HEK293T (cell line): ENCODE results near the gene TRPC4AP.

Source experiments
- LEF1 ChIP-seq: fragments of 450-650 bp; IDR thresholded peaks from 2 replicates; pipeline ENCODE4 v1.6.1; 2017; ENCODE audit warnings: mild to moderate bottlenecking, borderline replicate concordance
- NFRKB ChIP-seq: fragments of 450-650 bp; IDR thresholded peaks from 2 replicates; pipeline ENCODE4 v1.6.1; 2016; ENCODE audit warnings: mild to moderate bottlenecking, moderate library complexity

DNA sequence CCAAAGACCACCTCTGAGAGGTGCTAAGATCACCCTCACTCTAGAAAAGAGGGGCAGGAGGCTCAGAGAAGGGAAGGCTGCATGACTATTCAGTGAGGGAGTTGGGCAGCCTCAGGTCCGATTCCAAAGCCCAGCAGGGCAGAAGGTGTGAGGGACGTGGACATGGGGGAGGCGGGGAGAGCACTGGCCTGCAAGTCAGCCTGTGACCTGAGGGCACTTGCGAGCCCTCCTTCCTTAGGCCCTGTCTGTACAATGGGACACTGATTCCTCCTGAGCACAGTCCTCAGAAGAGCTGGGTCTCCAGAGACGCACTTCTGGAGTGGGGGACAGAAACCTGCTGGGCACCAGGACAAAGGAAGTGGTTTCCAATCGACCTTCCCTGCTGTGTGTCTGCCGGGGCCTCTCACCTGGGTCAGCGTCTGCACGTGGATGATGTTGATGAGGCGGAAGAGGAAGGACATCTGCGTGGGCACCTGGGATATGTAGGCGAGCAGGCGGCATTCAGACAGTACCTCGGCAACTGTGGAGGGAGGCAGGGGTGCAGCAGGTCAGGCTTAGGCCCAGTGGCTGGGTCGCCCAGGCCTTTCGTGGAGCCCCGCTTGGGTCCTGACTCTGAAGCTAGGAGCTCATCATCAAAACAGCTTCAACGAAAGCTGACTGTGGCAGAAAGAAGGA is 88.4 kb downstream of the TRPC4AP start:
- TF ChIP-seq LEF1: no peak
- no peak for TF ChIP-seq NFRKB
